Measurements from ENCODE around the gene CACNA2D1.
"Not testable (repeated sequence)": the region's sequence is repeated elsewhere in the genome, so short reads cannot be mapped to it uniquely, and the experiment has no call there.

CACNA2D1 gene

GRCh38 chr7:82434275-82435022, 9.1 kb downstream of the CACNA2D1 start:
- DNase-seq (ENCODE audit: low read depth), result no peak

DNA sequence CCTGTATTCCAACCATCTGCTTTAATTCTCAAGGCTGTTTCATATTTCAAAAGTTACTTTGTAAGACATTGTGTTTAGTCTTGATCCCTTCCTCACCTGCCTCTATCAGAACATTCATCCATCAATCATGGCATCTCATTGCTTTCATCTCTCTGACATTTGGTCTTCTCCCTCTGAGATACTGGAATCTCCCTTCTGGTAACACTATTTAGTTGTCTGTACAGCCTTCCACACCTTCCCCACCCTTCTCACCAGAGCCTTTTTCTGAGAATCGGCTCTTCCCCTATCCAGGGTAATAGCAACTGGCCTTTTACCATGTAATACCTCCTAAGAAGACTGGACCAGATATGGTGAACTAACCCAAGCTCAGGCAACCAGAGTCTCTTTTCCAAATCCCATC, 10.1 kb downstream of the CACNA2D1 start:
- DNase-seq (ENCODE audit: low read depth), result no peak

DNA sequence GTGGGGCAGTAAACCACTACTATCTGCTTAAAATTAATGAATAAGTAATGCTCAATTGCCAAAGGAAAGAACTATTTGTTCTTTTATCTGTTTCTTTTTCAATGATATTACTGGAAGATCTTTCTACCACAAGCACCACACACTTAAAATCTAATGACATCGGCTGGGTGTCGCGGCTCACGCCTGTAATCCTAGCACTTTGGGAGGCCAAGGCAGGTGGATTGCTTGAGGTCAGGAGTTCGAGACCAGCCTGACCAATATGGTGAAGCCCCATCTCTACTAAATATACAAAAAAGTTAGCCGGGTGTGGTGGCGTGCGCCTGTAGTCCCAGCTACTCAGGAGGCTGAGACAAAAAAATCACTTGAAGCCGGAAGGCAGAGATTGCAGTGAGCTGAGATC, 10.8 kb downstream of the CACNA2D1 start:
- not testable (repeated sequence) for DNase-seq (ENCODE audit: low read depth)

DNA sequence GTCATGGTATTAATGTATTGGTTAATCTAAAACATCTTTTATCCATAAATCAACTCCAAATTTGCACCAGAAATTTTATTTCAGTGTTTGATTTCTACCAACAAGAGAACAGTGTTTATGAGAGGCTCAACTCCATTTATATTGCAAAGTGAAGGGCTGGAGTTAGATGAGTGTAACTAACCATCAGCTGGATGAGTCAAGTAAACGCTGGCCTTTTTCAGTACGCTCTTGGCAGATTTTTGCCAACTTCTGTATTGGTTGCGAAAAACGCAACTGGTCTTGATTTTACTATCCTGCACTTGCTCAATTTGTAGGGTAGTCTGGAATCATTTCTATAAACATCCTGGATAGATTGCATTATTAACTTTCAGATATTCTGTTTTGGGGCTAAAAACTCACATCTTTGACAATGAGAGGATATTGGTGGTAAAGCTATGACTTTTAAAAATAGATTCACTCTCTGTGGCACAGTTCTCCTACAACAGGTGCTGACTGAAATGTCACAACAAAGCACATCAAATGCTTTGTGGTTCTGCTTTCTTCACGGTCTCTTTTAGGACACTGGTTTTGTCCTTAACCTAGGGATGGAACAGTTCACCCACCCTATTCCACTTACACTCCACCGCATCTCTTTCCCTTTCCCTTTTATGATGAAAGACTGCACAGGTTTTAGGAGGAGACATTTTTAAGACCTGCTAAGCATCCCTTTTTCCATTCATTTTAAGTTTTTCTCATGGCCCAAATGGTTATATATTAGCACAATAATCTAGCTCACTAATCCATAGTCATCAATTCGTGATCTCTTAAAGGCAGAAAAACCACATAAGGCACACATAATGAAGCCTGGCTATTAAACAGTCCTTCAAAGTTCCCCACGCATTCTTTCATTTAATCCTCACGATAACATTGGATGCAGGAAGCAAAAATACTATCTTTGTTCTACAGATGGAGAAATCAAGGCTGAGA, 12.8 kb downstream of the CACNA2D1 start:
- DNase-seq (ENCODE audit: low read depth), result peak; percentile 82

GRCh38 chr7:82429408-82429807, 14.2 kb downstream of the CACNA2D1 start:
- no peak for DNase-seq (ENCODE audit: low read depth)

DNA sequence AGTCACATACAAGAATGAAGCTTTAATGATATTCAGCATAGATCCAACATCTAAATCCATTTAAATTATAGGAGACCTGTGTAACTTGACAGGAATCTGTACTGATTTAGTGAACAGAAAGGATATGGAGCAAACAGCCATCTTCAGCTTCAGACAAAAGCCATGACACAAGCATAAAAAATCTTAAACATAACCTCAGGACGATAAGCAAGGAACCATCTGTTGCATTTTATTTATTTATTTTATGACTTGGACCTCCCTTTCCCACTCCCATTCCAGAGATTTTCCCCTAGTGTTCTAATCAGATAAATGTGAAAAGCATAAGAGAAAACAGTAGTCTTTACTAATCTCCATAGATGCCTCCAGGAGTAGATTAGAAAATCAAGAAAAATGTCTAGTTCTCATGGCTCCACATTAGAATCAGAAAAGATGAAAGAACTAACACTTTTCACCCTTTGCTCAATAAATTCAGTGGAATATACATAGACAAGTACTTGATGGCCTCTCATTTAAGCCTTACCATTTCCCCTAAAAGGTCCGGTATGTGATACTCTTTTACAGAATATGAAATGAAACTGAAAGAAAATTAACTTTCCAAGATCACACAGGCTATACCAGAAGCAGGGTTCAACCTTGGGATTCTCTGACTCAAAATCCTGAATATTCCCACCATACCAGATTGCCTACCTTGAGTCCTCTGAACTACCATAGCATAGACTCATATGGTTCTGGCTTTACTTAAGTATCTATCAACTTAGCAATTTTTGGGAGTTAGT, 15.2 kb downstream of the CACNA2D1 start:
- peak; percentile 91 for DNase-seq (ENCODE audit: low read depth)

GRCh38 chr7:82423446-82423845, 20.1 kb downstream of the CACNA2D1 start:
- DNase-seq (ENCODE audit: low read depth), result no peak

- no peak for DNase-seq (ENCODE audit: low read depth)
Measured at GRCh38 chr7:82419200-82419599, 24.4 kb downstream of the CACNA2D1 start.

DNA sequence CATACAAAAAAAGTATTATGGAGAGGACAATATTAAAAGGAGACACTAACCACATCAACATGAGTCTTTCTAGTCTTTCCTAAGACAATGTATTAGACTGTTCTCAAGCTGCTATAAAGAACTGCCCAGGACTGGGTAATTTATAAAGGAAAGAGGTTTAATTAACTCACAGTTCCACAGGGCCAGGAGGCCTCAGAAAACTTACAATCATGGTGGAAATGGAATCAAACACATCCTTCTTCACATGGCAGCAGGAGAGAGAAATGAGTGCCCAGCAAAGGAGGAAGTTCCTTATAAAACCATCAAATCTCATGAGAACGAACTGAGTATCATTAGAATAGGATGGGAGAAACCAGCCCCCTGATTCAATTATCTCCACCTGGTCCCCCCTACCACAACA, 25.7 kb downstream of the CACNA2D1 start:
- DNase-seq (ENCODE audit: low read depth), result no peak

DNA sequence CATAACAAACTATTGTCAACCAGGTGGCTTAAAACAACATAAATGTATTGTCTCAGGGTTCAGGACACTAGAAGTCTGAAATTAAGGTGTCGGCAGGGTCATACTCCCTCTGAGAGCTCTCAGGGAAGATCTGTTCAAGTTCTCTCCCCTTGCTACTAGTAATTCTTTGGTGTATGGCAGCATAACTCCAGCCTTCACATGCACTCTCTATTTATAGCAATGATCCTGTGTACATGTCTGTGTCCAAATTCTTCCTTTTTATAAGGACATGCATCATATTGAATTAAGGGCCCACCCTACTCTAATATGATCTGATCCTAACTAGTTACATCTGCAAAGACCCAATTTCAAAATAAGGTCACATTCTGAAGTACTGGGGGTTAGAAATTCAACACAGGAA, 27.2 kb downstream of the CACNA2D1 start:
- DNase-seq (ENCODE audit: low read depth), result no peak

DNA sequence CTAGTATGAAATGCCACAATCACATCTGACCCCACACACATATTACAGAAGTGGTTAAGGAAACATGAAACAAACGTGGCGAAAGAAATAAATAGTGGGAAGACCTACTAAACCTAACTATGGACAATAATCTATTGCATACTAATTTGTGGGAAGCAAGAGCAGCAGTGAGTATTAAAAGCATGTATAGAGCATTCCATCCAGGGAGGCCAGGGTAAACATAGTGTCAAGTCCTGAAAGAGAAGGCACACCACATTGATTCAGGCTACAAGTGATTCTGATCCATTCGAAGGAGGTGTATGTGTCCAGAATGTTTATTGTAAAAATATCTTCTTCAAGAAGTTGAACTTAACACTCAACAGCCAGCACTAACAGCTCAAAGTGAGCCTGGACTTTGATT, 29.2 kb downstream of the CACNA2D1 start:
- no peak for DNase-seq (ENCODE audit: low read depth)

- no peak for DNase-seq (ENCODE audit: low read depth)
Measured at GRCh38 chr7:82413237-82413636, 30.3 kb downstream of the CACNA2D1 start.

GRCh38 chr7:82411732-82412131, 31.8 kb downstream of the CACNA2D1 start:
- no peak for DNase-seq (ENCODE audit: low read depth)

- no peak for DNase-seq (ENCODE audit: low read depth)
Measured at GRCh38 chr7:82410461-82410860, 33.1 kb downstream of the CACNA2D1 start.

DNA sequence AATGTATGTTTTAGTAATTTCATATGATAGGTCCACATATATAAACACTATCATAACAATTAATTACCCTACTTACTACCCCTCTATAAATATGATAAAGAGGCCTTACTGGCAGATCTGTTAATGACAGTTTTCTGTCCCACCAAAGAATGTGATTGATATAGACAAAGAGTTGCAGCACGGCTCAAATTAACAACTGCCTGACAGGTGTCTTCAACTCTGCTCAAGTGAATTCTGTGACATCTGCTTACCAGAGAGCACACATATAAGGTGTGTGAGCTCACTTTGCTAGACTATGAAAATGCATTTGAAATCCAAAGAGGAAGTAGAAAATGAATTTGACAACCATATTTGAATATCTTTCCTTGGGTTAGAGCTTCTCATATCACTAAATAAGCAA, 36.6 kb downstream of the CACNA2D1 start:
- no peak for DNase-seq (ENCODE audit: low read depth)

DNA sequence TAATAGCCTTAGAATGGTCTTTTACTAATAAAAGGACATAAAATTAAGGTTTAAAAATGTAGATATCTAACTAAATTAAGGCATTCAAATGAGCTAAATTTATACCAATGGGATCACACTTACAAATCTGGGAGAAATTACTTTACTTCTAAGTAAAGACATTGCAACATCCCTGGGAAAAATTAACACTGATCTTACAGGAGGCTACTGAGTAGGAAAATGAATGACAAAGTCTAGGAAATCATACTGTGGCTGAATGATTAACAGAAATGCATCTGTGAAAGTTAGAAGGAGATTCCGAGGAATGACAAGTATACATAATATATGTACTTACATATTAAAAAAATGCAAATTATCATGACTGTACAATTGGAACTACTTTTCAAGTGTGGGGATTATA, 38.3 kb downstream of the CACNA2D1 start:
- no peak for DNase-seq (ENCODE audit: low read depth)

GRCh38 chr7:82404652-82405051, 38.9 kb downstream of the CACNA2D1 start:
- DNase-seq (ENCODE audit: low read depth), result no peak

GRCh38 chr7:82404094-82404493, 39.5 kb downstream of the CACNA2D1 start:
- no peak for DNase-seq (ENCODE audit: low read depth)

DNA sequence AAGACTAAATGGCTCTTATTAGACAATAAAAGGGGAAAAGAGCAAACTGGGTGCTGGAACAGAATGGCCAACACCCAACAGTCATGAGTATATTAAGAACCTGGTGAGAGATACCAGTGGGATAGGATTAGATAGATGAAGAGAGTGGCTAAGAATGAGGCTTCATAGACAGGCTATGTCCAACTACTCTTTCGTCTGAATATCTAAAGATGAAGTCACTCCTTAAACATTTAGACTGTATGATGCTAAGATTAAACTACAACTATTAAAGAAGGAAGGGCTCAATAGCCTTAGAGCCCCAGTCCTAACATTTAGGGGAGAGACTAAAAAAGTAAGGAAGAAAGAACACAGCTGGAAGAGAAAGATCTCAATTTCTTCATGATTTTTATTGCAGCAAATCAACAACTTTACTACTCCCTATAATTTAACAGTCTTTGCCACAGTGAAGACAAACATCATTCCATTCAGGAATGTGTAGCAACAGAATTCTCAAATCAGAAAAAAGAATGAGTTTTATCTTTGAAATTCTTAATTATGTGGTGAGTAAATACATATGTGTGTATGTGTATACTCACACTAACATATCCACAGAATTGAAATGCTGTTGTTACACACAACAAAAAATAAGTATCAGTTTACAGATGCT, 45.6 kb downstream of the CACNA2D1 start:
- no peak for DNase-seq (ENCODE audit: low read depth)

DNA sequence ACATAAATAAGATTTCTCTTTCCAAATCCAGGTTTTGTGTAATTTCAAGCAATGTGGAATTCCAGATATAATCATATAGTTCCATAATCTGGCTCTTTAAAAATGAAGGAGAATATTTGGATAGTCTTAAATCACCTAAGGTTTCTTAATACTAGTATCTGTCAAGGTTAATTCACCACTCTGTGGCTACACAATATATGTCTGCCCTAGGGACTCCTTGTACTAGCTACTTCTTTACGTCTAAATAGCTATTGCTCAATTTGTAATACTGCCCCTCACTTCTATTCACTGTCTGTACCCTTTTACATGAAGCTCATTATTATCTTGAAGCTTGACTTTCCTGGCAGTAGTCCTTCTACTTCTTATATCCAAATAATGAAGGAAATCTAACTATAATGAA, 47.2 kb downstream of the CACNA2D1 start:
- DNase-seq (ENCODE audit: low read depth), result no peak

GRCh38 chr7:82395147-82395546, 48.4 kb downstream of the CACNA2D1 start:
- no peak for DNase-seq (ENCODE audit: low read depth)

DNA sequence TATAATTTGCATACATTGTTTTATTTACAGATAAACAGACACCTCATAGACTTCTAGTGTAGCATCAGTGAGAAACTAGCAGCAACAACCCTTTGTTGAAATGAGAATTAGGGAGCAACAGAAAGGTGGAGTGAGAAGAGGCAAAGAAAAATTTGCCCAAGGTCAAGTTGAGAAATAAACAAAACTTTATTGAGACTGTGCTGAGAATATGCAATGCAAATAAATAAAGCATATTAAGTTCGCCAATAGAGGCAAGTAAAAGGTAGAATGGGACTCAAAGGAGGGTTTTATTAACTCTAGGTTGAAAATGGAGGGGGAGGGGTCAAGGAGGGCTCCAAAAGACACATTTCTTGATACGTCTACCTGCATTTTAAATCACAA, 49.7 kb downstream of the CACNA2D1 start:
- no peak for DNase-seq (ENCODE audit: low read depth)
